Endothelial cell of umbilical vein (primary cell): ENCODE results near the gene ARHGAP15. TPM values are rescaled to one million over a fixed set of nuclear protein-coding genes. Genes with fewer than 3 reads are reported as not detected.

Source experiments
- BruUV-seq: library from RNA; stranded (reverse); fragments of 400-500 nt; replicated peaks from 2 replicates; lab custom pipeline; 2021; lab: Mats Ljungman, UMichigan
- CTCF ChIA-PET: fragments of 300-600, 350-600 bp; sonication (Branson Sonifier 250); formaldehyde crosslinking; loops from one replicate; lab custom pipeline; 2021; ENCODE audit warnings: antibody characterized with exemption, inconsistent platforms; lab: Charles Lee
- POLR2A ChIA-PET: fragments of 300-600, 350-600 bp; sonication (Branson Sonifier 250); formaldehyde crosslinking; loops from one replicate; lab custom pipeline; 2021; ENCODE audit warnings: antibody characterized with exemption, inconsistent platforms; lab: Charles Lee
- DNase-seq: peaks from one replicate; pipeline ENCODE4 v3.0.0-alpha.2; 2011; ENCODE audit warnings: low read depth, low spot score
- FAIRE-seq: peaks from 2 replicates; lab custom pipeline; 2011; peaks lifted over from hg19 to GRCh38; lab: Jason Lieb, UNC
- H2AFZ ChIP-seq: 2 replicates; pipeline ENCODE4 v1.6.0; 2012; ENCODE audit warnings: low read depth, low read length, control low read depth, inconsistent platforms
- H3K27ac ChIP-seq: 2 replicates; pipeline ENCODE4 v1.5.1; 2011; ENCODE audit warnings: low read depth, mild to moderate bottlenecking, control low read depth, low read length, moderate library complexity; ENCODE audit not compliant: insufficient read depth
- H3K27me3 ChIP-seq, 2 experiments: 2 replicates each; pipeline versions ENCODE4 v1.6.0 to v1.6.1; 2011; ENCODE audit warnings: low read length in 2 of 2, mixed read lengths in 1 of 2; ENCODE audit not compliant: control insufficient read depth in 2 of 2, insufficient read depth in 2 of 2
- H3K36me3 ChIP-seq, 2 experiments: 2 replicates in 1 of 2; 3 replicates in 1 of 2; pipeline ENCODE4 v1.5.1; 2011; ENCODE audit warnings: low read length in 2 of 2, mild to moderate bottlenecking in 1 of 2, moderate library complexity in 1 of 2; ENCODE audit not compliant: control insufficient read depth in 2 of 2, insufficient read depth in 2 of 2; ENCODE audit errors: extremely low read depth in 1 of 2
- H3K4me1 ChIP-seq: 3 replicates; pipeline ENCODE4 v1.5.1; 2011; ENCODE audit warnings: mild to moderate bottlenecking, low read length; ENCODE audit not compliant: control insufficient read depth, insufficient read depth; ENCODE audit errors: extremely low read depth
- H3K4me2 ChIP-seq: 2 replicates; pipeline ENCODE4 v1.6.1; 2011; ENCODE audit warnings: low read length, control low read depth, mixed read lengths; ENCODE audit not compliant: insufficient read depth
- H3K4me3 ChIP-seq, 3 experiments: fragments of 200-600 bp in 1 of 3; sonication (generic), shearing (Covaris generic) in 1 of 3; replicated peaks in 1 of 3; 2 replicates each; pipeline ENCODE4 v1.5.1; 2011 to 2016; ENCODE audit warnings: control low read depth in 3 of 3, low read length in 3 of 3, mild to moderate bottlenecking in 2 of 3, inconsistent platforms in 1 of 3, low read depth in 1 of 3, moderate library complexity in 1 of 3; ENCODE audit not compliant: insufficient read depth in 1 of 3
- H3K79me2 ChIP-seq: 2 replicates; pipeline ENCODE4 v1.6.0; 2012; ENCODE audit warnings: low read length, inconsistent platforms; ENCODE audit not compliant: control insufficient read depth, insufficient read depth
- H3K9ac ChIP-seq: replicated peaks from 2 replicates; pipeline ENCODE3; 2011; ENCODE audit warnings: low read length, control low read depth; ENCODE audit not compliant: insufficient read depth; ENCODE audit errors: extremely low read depth
- H3K9me1 ChIP-seq: replicated peaks from 3 replicates; pipeline ENCODE4 v1.6.0; 2011; ENCODE audit warnings: mild to moderate bottlenecking, low read length; ENCODE audit not compliant: control insufficient read depth, insufficient read depth; ENCODE audit errors: extremely low read depth
- H3K9me3 ChIP-seq: replicated peaks from 2 replicates; pipeline ENCODE4 v1.5.1; 2012; ENCODE audit warnings: low read length, inconsistent platforms; ENCODE audit not compliant: control insufficient read depth, insufficient read depth
- H4K20me1 ChIP-seq: replicated peaks from 2 replicates; pipeline ENCODE3; 2011; ENCODE audit warnings: mild to moderate bottlenecking, low read length; ENCODE audit not compliant: control insufficient read depth, insufficient read depth; ENCODE audit errors: extremely low read depth
- FOS ChIP-seq: IDR thresholded peaks from 2 replicates; pipeline ENCODE4 v1.6.1; 2011; ENCODE audit warnings: mild to moderate bottlenecking, low read length, moderate library complexity, borderline replicate concordance; ENCODE audit not compliant: insufficient read depth
- GATA2 ChIP-seq: IDR thresholded peaks from 2 replicates; pipeline ENCODE4 v1.7.0; 2011; ENCODE audit warnings: low read depth, mild to moderate bottlenecking, moderate library complexity, mixed read lengths, low read length; ENCODE audit not compliant: insufficient read length, insufficient read depth
- JUN ChIP-seq: IDR thresholded peaks from 2 replicates; pipeline ENCODE4 v1.6.1; 2011; ENCODE audit warnings: borderline replicate concordance, low read depth; ENCODE audit not compliant: insufficient read length, insufficient read depth
- MAX ChIP-seq: IDR thresholded peaks from 2 replicates; pipeline ENCODE4 v1.6.1; 2011; ENCODE audit not compliant: insufficient read depth, insufficient read length
- MYC ChIP-seq: IDR thresholded peaks from one replicate; pipeline ENCODE4 v1.6.1; 2011; ENCODE audit warnings: mild to moderate bottlenecking, low read depth, low read length
- dilution Hi-C: fragments of 300-500 bp; cut with MboI; formaldehyde crosslinking; loops from one replicate; pipeline ENCODE4 v1.15.0; 2019; ENCODE audit warnings: low sequenced_read_pairs; ENCODE audit not compliant: extremely low pct_ligation_motif_present
- intact Hi-C: fragments of 100-400 bp; cut with micrococcal nuclease; formaldehyde crosslinking; loops from one replicate; pipeline ENCODE4 v1.10.0; 2022
- polyA plus RNA-seq, 4 experiments: library from polyadenylated mRNA; depleted of rRNA in 3 of 4; stranded (reverse) in 3 of 4; unstranded in 1 of 4; fragments of >200 nt; gene quantifications; 2 replicates each; pipeline versions ENCODE4 v1.2.1 to v1.2.3, GENCODE V29; 2011 to 2012; ENCODE audit warnings: missing spikeins in 1 of 4
- total RNA-seq: library from RNA; stranded (reverse); gene quantifications from 2 replicates; pipeline ENCODE4 v1.2.3, GENCODE V29; 2021
- TF ChIP-seq, protein P1 (sequence below), 2 donors: IDR thresholded peaks; 1 replicate in 1 of 2; 2 replicates in 1 of 2; pipeline ENCODE4 v1.5.1; 2011; ENCODE audit warnings: low read length in 2 of 2, mild to moderate bottlenecking in 2 of 2, moderate library complexity in 2 of 2, control low read depth in 1 of 2, inconsistent platforms in 1 of 2, low read depth in 1 of 2; ENCODE audit not compliant: insufficient read depth in 1 of 2; ENCODE audit errors: extremely low read depth in 1 of 2

ARHGAP15 gene
- total and polyA plus RNA-seq, 2 donors (not counting 3 experiments of a cell fraction or from before 2014, with no cell fraction given), result not detected

- intact Hi-C loops (loop anchor here (2.0 kb wide), 1 partner anchor 177 kb away; no protein-coding TSS in a partner anchor), dilution Hi-C loops (no loop called here)
- Histone ChIP-seq H3K9me3 (no peaks in the 10 kb centered on the region), H3K9me1 (no peaks in the 10 kb centered on the region), H3K79me2 (no peaks in the 10 kb centered on the region), H3K36me3 (no peaks in the 10 kb centered on the region), H2AFZ (no peak overlapping the region), H3K27ac (no peak overlapping the region), H3K9ac (no peak overlapping the region), H3K27me3 (no peaks in the 10 kb centered on the region), H3K4me3 (no peak overlapping the region), H3K4me2 (no peak overlapping the region), H4K20me1 (no peaks in the 10 kb centered on the region), H3K4me1 (peaks cover 12% of the 10 kb centered on the region)
- TF ChIP-seq JUN (no peak), FOS (no peak), GATA2 (no peak), MYC (no peak), MAX (no peak)
- TF ChIP-seq, protein P1, sequence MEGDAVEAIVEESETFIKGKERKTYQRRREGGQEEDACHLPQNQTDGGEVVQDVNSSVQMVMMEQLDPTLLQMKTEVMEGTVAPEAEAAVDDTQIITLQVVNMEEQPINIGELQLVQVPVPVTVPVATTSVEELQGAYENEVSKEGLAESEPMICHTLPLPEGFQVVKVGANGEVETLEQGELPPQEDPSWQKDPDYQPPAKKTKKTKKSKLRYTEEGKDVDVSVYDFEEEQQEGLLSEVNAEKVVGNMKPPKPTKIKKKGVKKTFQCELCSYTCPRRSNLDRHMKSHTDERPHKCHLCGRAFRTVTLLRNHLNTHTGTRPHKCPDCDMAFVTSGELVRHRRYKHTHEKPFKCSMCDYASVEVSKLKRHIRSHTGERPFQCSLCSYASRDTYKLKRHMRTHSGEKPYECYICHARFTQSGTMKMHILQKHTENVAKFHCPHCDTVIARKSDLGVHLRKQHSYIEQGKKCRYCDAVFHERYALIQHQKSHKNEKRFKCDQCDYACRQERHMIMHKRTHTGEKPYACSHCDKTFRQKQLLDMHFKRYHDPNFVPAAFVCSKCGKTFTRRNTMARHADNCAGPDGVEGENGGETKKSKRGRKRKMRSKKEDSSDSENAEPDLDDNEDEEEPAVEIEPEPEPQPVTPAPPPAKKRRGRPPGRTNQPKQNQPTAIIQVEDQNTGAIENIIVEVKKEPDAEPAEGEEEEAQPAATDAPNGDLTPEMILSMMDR (IDR thresholded peaks at IDR 0.05; ENCODE audit: extremely low read depth in 1 of 2, insufficient read depth in 1 of 2, low read depth in 1 of 2, low read length in 2 of 2), result no peak
- POLR2A ChIA-PET, result no interaction called here
- FAIRE-seq, result no peak
- CTCF ChIA-PET, result interaction anchor here (7.6 kb wide), 1 partner anchor 223 kb away, joined by 122 read pairs; no protein-coding TSS in a partner anchor
- DNase-seq, result no peak
- BruUV-seq, result no TSS peak
Measured at GRCh38 chr2:143255899-143256298, 126.7 kb downstream of the ARHGAP15 start.
